Activated CD4-positive, alpha-beta T cell treated with anti-CD3 and anti-CD28 coated beads for 36 hours (primary cell): ENCODE results near the gene MRPL54. TPM values are rescaled to one million over a fixed set of nuclear protein-coding genes. Genes with fewer than 3 reads are reported as not detected.

Experiments
- ATAC-seq: fragments of 200-7000 bp; cut with Tn5 transposase; one replicate; pipeline ENCODE4 v1.10.0; 2021; ENCODE audit warnings: mild to moderate bottlenecking, moderate library complexity
- CTCF ChIA-PET: fragments of 350-600 bp; sonication (Branson Sonifier 250); formaldehyde crosslinking; loops from one replicate; lab custom pipeline; 2021; ENCODE audit warnings: antibody characterized with exemption; lab: Charles Lee
- POLR2A ChIA-PET: fragments of 350-600 bp; sonication (Branson Sonifier 250); formaldehyde crosslinking; loops from one replicate; lab custom pipeline; 2021; ENCODE audit warnings: antibody characterized with exemption, inconsistent platforms; lab: Charles Lee
- DNase-seq: peaks from one replicate; pipeline ENCODE4 v3.0.0-alpha.2; 2020
- H3K27ac Mint-ChIP-seq: one replicate; pipeline ENCODE4 v1.8.0; 2021; ENCODE audit warnings: mixed read lengths
- H3K27me3 Mint-ChIP-seq: one replicate; pipeline ENCODE4 v1.8.0; 2021; ENCODE audit warnings: mixed read lengths
- H3K36me3 Mint-ChIP-seq: one replicate; pipeline ENCODE4 v1.8.0; 2021; ENCODE audit warnings: low read depth, mixed read lengths
- H3K4me1 Mint-ChIP-seq: one replicate; pipeline ENCODE4 v1.8.0; 2021; ENCODE audit warnings: mixed read lengths
- H3K4me3 Mint-ChIP-seq: one replicate; pipeline ENCODE4 v1.8.0; 2021; ENCODE audit warnings: mild to moderate bottlenecking, moderate library complexity, mixed read lengths
- H3K9me3 Mint-ChIP-seq: one replicate; pipeline ENCODE4 v1.8.0; 2021; ENCODE audit warnings: low read depth, mixed read lengths
- intact Hi-C, 2 experiments: fragments of 100-400 bp; cut with DNase I in 1 of 2; cut with micrococcal nuclease in 1 of 2; formaldehyde crosslinking; loops; one replicate each; pipeline versions ENCODE4 v1.14.2 to v1.15.1; 2022 to 2024; cut with DNase I, micrococcal nuclease
- total RNA-seq, 2 experiments: library from RNA; stranded (reverse); gene quantifications; one replicate each; pipeline ENCODE4 v1.2.3, GENCODE V29; 2021

The MRPL54 gene
- total RNA-seq, 2 experiments from 2014 or later, result 54.8 to 63.9 TPM

- intact Hi-C loops, result no loop called here
- no peak overlapping the region for H3K27ac Mint-ChIP-seq
- ChIA-PET CTCF (no interaction called here), POLR2A (interaction anchor here (0.6 kb wide), 2 partner anchors 14 to 551 kb away, joined by 3 read pairs; no protein-coding TSS in a partner anchor)
- H3K4me3 Mint-ChIP-seq, result no peak overlapping the region
- ATAC-seq (no peak), DNase-seq (no peak)
- H3K36me3 Mint-ChIP-seq, result peaks cover 14% of the 10 kb centered on the region
- H3K27me3 Mint-ChIP-seq, result no peaks in the 10 kb centered on the region
- H3K4me1 Mint-ChIP-seq, result peaks cover 8% of the 10 kb centered on the region
- no peaks in the 10 kb centered on the region for H3K9me3 Mint-ChIP-seq
Observed at GRCh38 chr19:3769494-3769893, 7.0 kb downstream of the MRPL54 start.

GRCh38 chr19:3770136-3770999 is 7.9 kb downstream of the MRPL54 start:
- Mint-ChIP-seq H3K36me3 (peaks cover 14% of the 10 kb centered on the region), H3K9me3 (no peaks in the 10 kb centered on the region), H3K27ac (no peak overlapping the region), H3K4me3 (no peak overlapping the region), H3K27me3 (no peaks in the 10 kb centered on the region), H3K4me1 (peaks cover 8% of the 10 kb centered on the region)
- POLR2A ChIA-PET, result interaction anchor here (0.6 kb wide), 1 partner anchor 551 kb away, joined by 3 read pairs; no protein-coding TSS in a partner anchor
- CTCF ChIA-PET, result no interaction called here
- intact Hi-C loops, result no loop called here
- ATAC-seq (no peak), DNase-seq (no peak)

GRCh38 chr19:3771000-3771905 is 8.8 kb downstream of the MRPL54 start:
- no peaks in the 10 kb centered on the region for H3K27me3 Mint-ChIP-seq
- no peak for DNase-seq
- intact Hi-C loops, result no loop called here
- POLR2A ChIA-PET, result no interaction called here
- no peak for ATAC-seq
- CTCF ChIA-PET, result interaction anchor here (0.7 kb wide), 1 partner anchor 157 kb away, joined by 3 read pairs; no protein-coding TSS in a partner anchor
- H3K4me1 Mint-ChIP-seq, result peaks cover 6% of the 10 kb centered on the region
- H3K36me3 Mint-ChIP-seq, result peaks cover 13% of the 10 kb centered on the region
- H3K9me3 Mint-ChIP-seq, result no peaks in the 10 kb centered on the region
- H3K27ac Mint-ChIP-seq, result no peak overlapping the region
- H3K4me3 Mint-ChIP-seq, result no peak overlapping the region

- intact Hi-C loops, result no loop called here
- H3K4me3 Mint-ChIP-seq, result no peak within 1 kb of the TSS
- no peak for ATAC-seq
- no peaks in the 10 kb centered on the region for H3K4me1 Mint-ChIP-seq
- peaks cover 7% of the 10 kb centered on the region for H3K36me3 Mint-ChIP-seq
- no peaks in the 10 kb centered on the region for H3K27me3 Mint-ChIP-seq
- H3K9me3 Mint-ChIP-seq, result no peaks in the 10 kb centered on the region
- CTCF ChIA-PET, result no interaction called here
- no peak for DNase-seq
- H3K27ac Mint-ChIP-seq, result no peak within 1 kb of the TSS
- POLR2A ChIA-PET, result no interaction called here
Observed at GRCh38 chr19:3771906-3772455, 9.5 kb downstream of the MRPL54 start, which contains the start of gene RAX2. Gene RAX2, minus strand, starts transcription at chr19:3772228. Its CDS starts 486 bp downstream, at chr19:3771742.

- H3K4me1 Mint-ChIP-seq, result no peaks in the 10 kb centered on the region
- H3K27me3 Mint-ChIP-seq, result no peaks in the 10 kb centered on the region
- ChIA-PET POLR2A (no interaction called here), CTCF (no interaction called here)
- H3K27ac Mint-ChIP-seq, result no peak overlapping the region
- H3K4me3 Mint-ChIP-seq, result no peak overlapping the region
- H3K36me3 Mint-ChIP-seq, result peaks cover 5% of the 10 kb centered on the region
- no peak for DNase-seq
- intact Hi-C loops, result no loop called here
- H3K9me3 Mint-ChIP-seq, result no peaks in the 10 kb centered on the region
- ATAC-seq, result no peak
Observed at GRCh38 chr19:3773814-3774515, 11.5 kb downstream of the MRPL54 start.

- no peak for DNase-seq
- intact Hi-C loops, result no loop called here
- Mint-ChIP-seq H3K4me3 (no peak overlapping the region), H3K9me3 (no peaks in the 10 kb centered on the region), H3K27ac (no peak overlapping the region), H3K36me3 (peaks cover 4% of the 10 kb centered on the region), H3K4me1 (no peaks in the 10 kb centered on the region), H3K27me3 (no peaks in the 10 kb centered on the region)
- ChIA-PET CTCF (no interaction called here), POLR2A (no interaction called here)
- no peak for ATAC-seq
Observed at GRCh38 chr19:3774621-3775373, 12.3 kb downstream of the MRPL54 start.

- Mint-ChIP-seq H3K9me3 (no peaks in the 10 kb centered on the region), H3K27ac (no peak overlapping the region), H3K27me3 (no peaks in the 10 kb centered on the region), H3K4me1 (no peaks in the 10 kb centered on the region), H3K4me3 (no peak overlapping the region), H3K36me3 (peaks cover 3% of the 10 kb centered on the region)
- intact Hi-C loops, result no loop called here
- DNase-seq (no peak), ATAC-seq (no peak)
- ChIA-PET CTCF (no interaction called here), POLR2A (no interaction called here)
Observed at GRCh38 chr19:3775374-3775711, 12.9 kb downstream of the MRPL54 start.

- ATAC-seq (no peak), DNase-seq (no peak)
- Mint-ChIP-seq H3K4me3 (no peak overlapping the region), H3K4me1 (no peaks in the 10 kb centered on the region), H3K36me3 (peaks cover 3% of the 10 kb centered on the region), H3K27me3 (no peaks in the 10 kb centered on the region), H3K27ac (no peak overlapping the region), H3K9me3 (no peaks in the 10 kb centered on the region)
- ChIA-PET CTCF (no interaction called here), POLR2A (no interaction called here)
- intact Hi-C loops, result no loop called here
Observed at GRCh38 chr19:3775831-3776230, 13.3 kb downstream of the MRPL54 start.

GRCh38 chr19:3776479-3777040 is 14.1 kb downstream of the MRPL54 start:
- ChIA-PET CTCF (no interaction called here), POLR2A (no interaction called here)
- Mint-ChIP-seq H3K4me3 (no peak overlapping the region), H3K27ac (no peak overlapping the region), H3K4me1 (no peaks in the 10 kb centered on the region), H3K36me3 (peaks cover 10% of the 10 kb centered on the region), H3K27me3 (no peaks in the 10 kb centered on the region), H3K9me3 (peaks cover 1% of the 10 kb centered on the region)
- DNase-seq, result no peak
- ATAC-seq, result peak; percentile 23
- intact Hi-C loops, result no loop called here

- DNase-seq, result no peak
- Mint-ChIP-seq H3K27me3 (no peaks in the 10 kb centered on the region), H3K36me3 (peaks cover 23% of the 10 kb centered on the region), H3K4me3 (no peak overlapping the region), H3K9me3 (peaks cover 13% of the 10 kb centered on the region), H3K27ac (no peak overlapping the region), H3K4me1 (no peaks in the 10 kb centered on the region)
- CTCF ChIA-PET, result interaction anchor here (1.2 kb wide), 1 partner anchor 15 kb away, joined by 3 read pairs; the partner anchor contains the start of gene MRPL54
- ATAC-seq, result no peak
- POLR2A ChIA-PET, result no interaction called here
- intact Hi-C loops, result no loop called here
Observed at GRCh38 chr19:3778104-3778867, 15.8 kb downstream of the MRPL54 start.
